ENCODE results near the gene GABBR1.

Gene GABBR1

GRCh38 chr6:29528988-29529560 is 103.9 kb downstream of the GABBR1 start:
- DNase-seq (ENCODE audit: low read depth in 1 of 2, low spot score in 1 of 2) = no peak

- no peak for DNase-seq (ENCODE audit: low read depth in 1 of 2, low spot score in 1 of 2)
Observed at GRCh38 chr6:29528300-29528931, 104.6 kb downstream of the GABBR1 start.

GRCh38 chr6:29527564-29527963 is 105.4 kb downstream of the GABBR1 start:
- no peak for DNase-seq (ENCODE audit: low read depth in 1 of 2, low spot score in 1 of 2)

GRCh38 chr6:29527126-29527525 is 105.9 kb downstream of the GABBR1 start:
- DNase-seq (ENCODE audit: low read depth in 1 of 2, low spot score in 1 of 2) = no peak

GRCh38 chr6:29525311-29525639 is 107.7 kb downstream of the GABBR1 start:
- no peak for DNase-seq (ENCODE audit: low read depth in 1 of 2, low spot score in 1 of 2)

- no peak for DNase-seq (ENCODE audit: low read depth in 1 of 2, low spot score in 1 of 2)
Observed at GRCh38 chr6:29524444-29525310, 108.3 kb downstream of the GABBR1 start.

GRCh38 chr6:29524044-29524443 is 108.9 kb downstream of the GABBR1 start:
- no peak for DNase-seq (ENCODE audit: low read depth in 1 of 2, low spot score in 1 of 2)

GRCh38 chr6:29522227-29522626 is 110.8 kb downstream of the GABBR1 start:
- no peak for DNase-seq (ENCODE audit: low read depth in 1 of 2, low spot score in 1 of 2)

- DNase-seq (ENCODE audit: low read depth in 1 of 2, low spot score in 1 of 2) = no peak
Observed at GRCh38 chr6:29521006-29521680, 111.8 kb downstream of the GABBR1 start.

GRCh38 chr6:29520232-29520631 is 112.8 kb downstream of the GABBR1 start:
- DNase-seq (ENCODE audit: low read depth in 1 of 2, low spot score in 1 of 2) = no peak

- DNase-seq (ENCODE audit: low read depth in 1 of 2, low spot score in 1 of 2) = no peak
Observed at GRCh38 chr6:29519291-29520010, 113.5 kb downstream of the GABBR1 start.

- no peak for DNase-seq (ENCODE audit: low read depth in 1 of 2, low spot score in 1 of 2)
Observed at GRCh38 chr6:29517728-29518440, 115.1 kb downstream of the GABBR1 start.

GRCh38 chr6:29517245-29517644 is 115.7 kb downstream of the GABBR1 start:
- DNase-seq (ENCODE audit: low read depth in 1 of 2, low spot score in 1 of 2) = no peak

GRCh38 chr6:29516108-29516507 is 116.9 kb downstream of the GABBR1 start:
- DNase-seq (ENCODE audit: low read depth in 1 of 2, low spot score in 1 of 2) = no peak

- no peak for DNase-seq (ENCODE audit: low read depth in 1 of 2, low spot score in 1 of 2)
Observed at GRCh38 chr6:29510746-29511300, 122.2 kb downstream of the GABBR1 start.

GRCh38 chr6:29510202-29510601 is 122.8 kb downstream of the GABBR1 start:
- no peak for DNase-seq (ENCODE audit: low read depth in 1 of 2, low spot score in 1 of 2)
